Measurements from ENCODE around the gene TOP2B. TPM values are rescaled to one million over a fixed set of nuclear protein-coding genes. Genes with fewer than 3 reads are reported as not detected.
A peak's percentile ranks its signal among the peaks of the same experiment; 100 is the strongest.

TOP2B gene
- total RNA-seq, 1 donor from 2014 or later = 99.5 TPM

DNA sequence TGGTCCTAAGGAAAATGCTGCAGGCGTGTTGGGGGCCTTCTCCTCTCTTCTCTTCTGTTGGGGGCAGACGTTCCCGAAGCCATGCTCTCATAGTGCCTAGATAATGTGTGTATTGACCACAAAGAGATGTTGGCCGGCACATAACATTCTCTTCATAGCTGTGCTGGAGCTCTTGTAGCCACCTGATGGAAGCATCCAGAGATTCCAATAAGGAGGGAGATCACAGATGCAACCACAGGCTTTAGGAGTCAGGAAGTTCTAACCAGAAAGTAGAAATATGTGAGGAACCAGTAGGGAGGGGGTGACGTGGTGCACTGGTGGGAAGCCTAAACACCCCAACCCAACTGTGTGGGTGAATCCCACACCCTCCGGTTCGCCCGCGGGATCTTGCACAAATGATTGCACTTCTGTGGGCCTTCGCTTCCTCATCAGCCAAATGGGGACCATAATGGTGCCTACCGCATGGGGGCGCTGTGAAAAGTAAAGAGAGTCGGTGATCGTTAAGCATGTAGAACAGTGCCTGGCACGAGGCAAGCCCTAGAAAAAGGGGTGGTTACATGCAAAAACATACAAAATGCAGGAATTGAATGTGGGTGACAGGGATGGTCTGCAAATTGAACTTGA, 87.8 kb downstream of the TOP2B start:
- Mint-ChIP-seq H3K9me3 (ENCODE audit: unreplicated experiment) (no peaks in the 10 kb centered on the region), H3K4me1 (ENCODE audit: unreplicated experiment) (peaks cover 46% of the 10 kb centered on the region), H3K27me3 (ENCODE audit: unreplicated experiment) (no peaks in the 10 kb centered on the region), H3K36me3 (ENCODE audit: unreplicated experiment) (peaks cover 6% of the 10 kb centered on the region), H3K4me3 (ENCODE audit: unreplicated experiment) (no peak overlapping the region), H3K27ac (ENCODE audit: unreplicated experiment) (no peak overlapping the region)
- DNase-seq (ENCODE audit: extremely low spot score, unreplicated experiment) = no peak
- TF ChIP-seq, protein P1, sequence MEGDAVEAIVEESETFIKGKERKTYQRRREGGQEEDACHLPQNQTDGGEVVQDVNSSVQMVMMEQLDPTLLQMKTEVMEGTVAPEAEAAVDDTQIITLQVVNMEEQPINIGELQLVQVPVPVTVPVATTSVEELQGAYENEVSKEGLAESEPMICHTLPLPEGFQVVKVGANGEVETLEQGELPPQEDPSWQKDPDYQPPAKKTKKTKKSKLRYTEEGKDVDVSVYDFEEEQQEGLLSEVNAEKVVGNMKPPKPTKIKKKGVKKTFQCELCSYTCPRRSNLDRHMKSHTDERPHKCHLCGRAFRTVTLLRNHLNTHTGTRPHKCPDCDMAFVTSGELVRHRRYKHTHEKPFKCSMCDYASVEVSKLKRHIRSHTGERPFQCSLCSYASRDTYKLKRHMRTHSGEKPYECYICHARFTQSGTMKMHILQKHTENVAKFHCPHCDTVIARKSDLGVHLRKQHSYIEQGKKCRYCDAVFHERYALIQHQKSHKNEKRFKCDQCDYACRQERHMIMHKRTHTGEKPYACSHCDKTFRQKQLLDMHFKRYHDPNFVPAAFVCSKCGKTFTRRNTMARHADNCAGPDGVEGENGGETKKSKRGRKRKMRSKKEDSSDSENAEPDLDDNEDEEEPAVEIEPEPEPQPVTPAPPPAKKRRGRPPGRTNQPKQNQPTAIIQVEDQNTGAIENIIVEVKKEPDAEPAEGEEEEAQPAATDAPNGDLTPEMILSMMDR (IDR thresholded peaks at IDR 0.05) = no peak

DNA sequence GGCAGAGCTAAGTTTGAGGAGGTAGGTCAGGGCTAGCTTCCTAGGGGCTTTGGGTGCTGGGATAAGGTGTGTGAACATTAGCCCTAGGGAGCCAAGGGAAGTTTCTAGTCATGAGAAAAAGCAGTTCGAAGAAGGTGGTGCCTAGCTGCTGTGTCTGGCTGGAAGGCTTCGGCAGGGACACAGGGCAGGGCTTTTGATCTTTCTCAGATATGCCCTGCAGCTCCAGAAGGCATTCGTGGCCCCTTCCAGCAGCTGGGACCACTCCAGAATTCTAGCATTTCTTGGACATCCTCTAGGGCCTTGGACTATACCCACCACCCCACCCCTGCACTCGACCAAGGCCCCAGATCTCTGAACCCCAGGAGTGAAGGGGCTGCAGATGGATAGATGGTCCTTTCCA, 88.6 kb downstream of the TOP2B start:
- TF ChIP-seq, protein P1 (IDR thresholded peaks at IDR 0.05) = no peak
- H3K4me1 Mint-ChIP-seq (ENCODE audit: unreplicated experiment) = peaks cover 39% of the 10 kb centered on the region
- H3K9me3 Mint-ChIP-seq (ENCODE audit: unreplicated experiment) = no peaks in the 10 kb centered on the region
- H3K36me3 Mint-ChIP-seq (ENCODE audit: unreplicated experiment) = peaks cover 4% of the 10 kb centered on the region
- H3K4me3 Mint-ChIP-seq (ENCODE audit: unreplicated experiment) = no peak overlapping the region
- no peak for DNase-seq (ENCODE audit: extremely low spot score, unreplicated experiment)
- H3K27ac Mint-ChIP-seq (ENCODE audit: unreplicated experiment) = no peak overlapping the region
- H3K27me3 Mint-ChIP-seq (ENCODE audit: unreplicated experiment) = no peaks in the 10 kb centered on the region

DNA sequence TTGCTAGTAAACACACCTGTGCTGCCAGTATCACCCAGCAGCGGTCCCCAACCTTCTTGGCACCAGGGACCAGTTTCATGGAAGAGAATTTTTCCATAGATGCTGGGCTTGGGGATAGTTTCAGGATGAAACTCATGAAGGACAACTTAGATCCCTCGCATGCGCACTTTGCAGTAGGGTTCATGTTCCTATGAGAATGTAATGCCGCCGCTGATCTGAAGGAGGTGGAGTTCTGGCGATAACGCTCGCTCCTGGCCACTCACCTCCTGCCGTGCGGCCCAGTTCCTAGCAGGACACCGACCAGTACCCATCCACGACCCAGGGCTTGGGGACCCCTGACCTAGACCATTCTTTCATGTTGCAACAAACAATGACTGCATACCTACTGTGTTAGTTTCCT, 89.7 kb downstream of the TOP2B start:
- Mint-ChIP-seq H3K27ac (ENCODE audit: unreplicated experiment) (no peak overlapping the region), H3K4me1 (ENCODE audit: unreplicated experiment) (peaks cover 43% of the 10 kb centered on the region), H3K27me3 (ENCODE audit: unreplicated experiment) (no peaks in the 10 kb centered on the region)

DNA sequence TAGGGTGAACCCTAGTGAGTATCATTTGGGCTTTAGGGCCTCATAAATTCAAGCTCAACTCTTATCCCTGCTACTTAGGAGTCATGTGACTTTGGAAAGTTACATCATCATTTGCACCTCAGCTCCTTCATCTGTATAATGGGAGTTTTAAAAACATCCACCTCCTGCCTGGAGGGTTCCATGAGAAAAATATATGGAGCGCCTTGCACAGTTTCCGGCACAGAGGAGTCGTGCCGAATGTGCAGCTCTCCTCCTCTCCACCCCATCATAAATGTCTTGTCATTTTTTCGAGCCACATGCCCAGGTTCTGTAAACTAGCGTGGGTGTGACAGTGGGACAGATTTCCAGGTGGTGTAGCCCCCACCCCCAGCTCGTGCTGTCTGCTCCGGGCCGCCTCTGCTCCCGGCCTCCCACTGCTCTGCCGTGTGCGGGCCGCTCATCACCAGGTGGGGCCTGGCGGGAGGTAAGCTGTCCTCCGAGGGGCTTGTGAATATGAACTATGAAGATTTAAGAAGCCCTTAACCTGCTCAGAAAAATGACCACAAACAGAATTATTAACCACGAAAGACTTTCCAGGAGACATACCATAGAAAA, 90.4 kb downstream of the TOP2B start:
- no peak for DNase-seq (ENCODE audit: extremely low spot score, unreplicated experiment)
- Mint-ChIP-seq H3K9me3 (ENCODE audit: unreplicated experiment) (no peaks in the 10 kb centered on the region), H3K36me3 (ENCODE audit: unreplicated experiment) (peaks cover 4% of the 10 kb centered on the region), H3K4me1 (ENCODE audit: unreplicated experiment) (peaks cover 49% of the 10 kb centered on the region), H3K27me3 (ENCODE audit: unreplicated experiment) (no peaks in the 10 kb centered on the region), H3K27ac (ENCODE audit: unreplicated experiment) (peak overlapping the region; percentile 98), H3K4me3 (ENCODE audit: unreplicated experiment) (no peak overlapping the region)
- TF ChIP-seq, protein P1 (IDR thresholded peaks at IDR 0.05) = no peak

More for the DNA sequence above, 89.7 kb downstream of the TOP2B start:
- no peak for DNase-seq (ENCODE audit: extremely low spot score, unreplicated experiment)
- Mint-ChIP-seq H3K4me3 (ENCODE audit: unreplicated experiment) (no peak overlapping the region), H3K9me3 (ENCODE audit: unreplicated experiment) (no peaks in the 10 kb centered on the region), H3K36me3 (ENCODE audit: unreplicated experiment) (peaks cover 4% of the 10 kb centered on the region)
- TF ChIP-seq, protein P1 (IDR thresholded peaks at IDR 0.05) = no peak

DNA sequence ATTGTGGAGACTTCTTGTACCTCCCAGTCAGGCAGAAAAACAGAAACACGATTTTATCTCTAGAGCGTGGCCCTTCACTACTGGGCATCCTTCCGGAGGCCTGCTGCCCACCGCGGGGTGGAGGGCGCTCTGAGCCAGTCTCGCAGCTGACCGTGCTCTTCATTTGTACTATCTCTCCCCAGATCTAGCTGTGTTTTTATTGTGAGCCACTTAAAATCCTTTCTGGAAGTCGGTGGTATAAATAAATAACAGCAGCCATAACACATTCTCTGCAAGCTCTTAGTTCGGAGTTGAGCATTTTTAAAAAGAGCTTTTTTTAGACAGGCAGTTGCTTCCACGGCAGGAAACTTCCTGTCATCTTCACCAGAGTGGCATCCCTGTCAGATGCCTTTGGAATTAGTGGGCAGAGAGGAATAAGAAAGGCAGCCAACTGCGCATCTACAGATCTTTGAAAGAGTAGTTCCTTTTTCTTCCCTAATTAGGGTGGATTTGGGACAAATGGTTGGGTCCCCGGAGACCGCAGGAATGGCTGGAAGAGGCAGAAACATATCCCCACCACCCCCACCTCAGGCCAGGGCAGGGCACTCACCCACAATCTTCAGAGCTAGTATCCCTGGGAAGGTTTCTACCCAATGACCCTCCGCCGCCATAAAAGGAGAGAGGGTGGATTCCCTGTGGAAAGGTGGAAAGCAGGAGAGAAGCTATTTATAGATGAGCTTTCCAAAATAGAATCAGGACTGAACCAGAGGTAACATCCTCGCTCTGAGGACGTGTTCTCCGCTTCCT, 91.1 kb downstream of the TOP2B start:
- TF ChIP-seq, protein P1 (IDR thresholded peaks at IDR 0.05) = no peak
- Mint-ChIP-seq H3K27ac (ENCODE audit: unreplicated experiment) (peak overlapping the region; percentile 98), H3K4me3 (ENCODE audit: unreplicated experiment) (peak overlapping the region; percentile 11), H3K27me3 (ENCODE audit: unreplicated experiment) (no peaks in the 10 kb centered on the region), H3K9me3 (ENCODE audit: unreplicated experiment) (no peaks in the 10 kb centered on the region), H3K36me3 (ENCODE audit: unreplicated experiment) (peaks cover 4% of the 10 kb centered on the region), H3K4me1 (ENCODE audit: unreplicated experiment) (peaks cover 56% of the 10 kb centered on the region)
- no peak for DNase-seq (ENCODE audit: extremely low spot score, unreplicated experiment)
